ENCODE results near the gene TTLL5. TPM values are rescaled to one million over a fixed set of nuclear protein-coding genes. Genes with fewer than 3 reads are reported as not detected.

TTLL5 gene
- total and polyA plus RNA-seq, 9 of the 15 experiments (the other 6 are each of a cell fraction or from before 2014, with no cell fraction given) = 4.1 to 18.9 (median 12.6) TPM

DNA sequence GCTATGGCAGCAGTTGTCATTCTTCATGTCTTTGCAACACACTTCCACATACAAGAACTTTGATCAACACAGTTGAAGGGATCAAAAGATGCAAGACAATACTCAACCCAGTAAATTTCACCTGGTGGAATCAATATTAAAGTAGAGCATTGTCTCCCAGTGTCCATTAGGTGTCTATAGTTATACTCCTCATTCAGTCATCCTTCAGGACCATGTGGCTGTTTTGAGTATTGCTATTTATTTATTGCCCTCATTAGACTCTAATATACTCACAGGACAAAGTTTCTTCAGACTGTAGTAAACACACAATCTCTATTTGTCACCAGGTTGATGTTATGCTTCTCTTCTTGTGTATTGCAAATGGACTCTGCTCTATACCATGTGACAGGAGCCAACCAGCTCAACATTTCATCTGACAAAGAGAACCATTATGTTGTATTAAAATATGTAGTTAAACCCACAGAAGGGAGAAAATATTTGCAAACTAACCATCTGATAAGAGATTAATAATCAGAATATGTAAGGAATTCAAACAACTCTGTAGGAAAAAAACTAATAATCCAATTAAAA is 174.2 kb downstream of the TTLL5 start (continued):
- TF ChIP-seq RBM25 (IDR thresholded peaks at IDR 0.05; ENCODE audit: low read depth, low read length, severe bottlenecking) (no peak), ERF (CRISPR knock-in tag; IDR thresholded peaks at IDR 0.05) (no peak), TARDBP (IDR thresholded peaks at IDR 0.05) (no peak), MNT (conservative IDR thresholded peaks at IDR 0.05) (no peak)
- TF ChIP-seq, protein P1, sequence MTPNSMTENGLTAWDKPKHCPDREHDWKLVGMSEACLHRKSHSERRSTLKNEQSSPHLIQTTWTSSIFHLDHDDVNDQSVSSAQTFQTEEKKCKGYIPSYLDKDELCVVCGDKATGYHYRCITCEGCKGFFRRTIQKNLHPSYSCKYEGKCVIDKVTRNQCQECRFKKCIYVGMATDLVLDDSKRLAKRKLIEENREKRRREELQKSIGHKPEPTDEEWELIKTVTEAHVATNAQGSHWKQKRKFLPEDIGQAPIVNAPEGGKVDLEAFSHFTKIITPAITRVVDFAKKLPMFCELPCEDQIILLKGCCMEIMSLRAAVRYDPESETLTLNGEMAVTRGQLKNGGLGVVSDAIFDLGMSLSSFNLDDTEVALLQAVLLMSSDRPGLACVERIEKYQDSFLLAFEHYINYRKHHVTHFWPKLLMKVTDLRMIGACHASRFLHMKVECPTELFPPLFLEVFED (CRISPR knock-in tag; conservative IDR thresholded peaks at IDR 0.05) = no peak
- TF ChIP-seq, protein P2, sequence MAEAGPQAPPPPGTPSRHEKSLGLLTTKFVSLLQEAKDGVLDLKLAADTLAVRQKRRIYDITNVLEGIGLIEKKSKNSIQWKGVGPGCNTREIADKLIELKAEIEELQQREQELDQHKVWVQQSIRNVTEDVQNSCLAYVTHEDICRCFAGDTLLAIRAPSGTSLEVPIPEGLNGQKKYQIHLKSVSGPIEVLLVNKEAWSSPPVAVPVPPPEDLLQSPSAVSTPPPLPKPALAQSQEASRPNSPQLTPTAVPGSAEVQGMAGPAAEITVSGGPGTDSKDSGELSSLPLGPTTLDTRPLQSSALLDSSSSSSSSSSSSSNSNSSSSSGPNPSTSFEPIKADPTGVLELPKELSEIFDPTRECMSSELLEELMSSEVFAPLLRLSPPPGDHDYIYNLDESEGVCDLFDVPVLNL (CRISPR knock-in tag; IDR thresholded peaks at IDR 0.05; ENCODE audit: low read depth) = no peak

DNA sequence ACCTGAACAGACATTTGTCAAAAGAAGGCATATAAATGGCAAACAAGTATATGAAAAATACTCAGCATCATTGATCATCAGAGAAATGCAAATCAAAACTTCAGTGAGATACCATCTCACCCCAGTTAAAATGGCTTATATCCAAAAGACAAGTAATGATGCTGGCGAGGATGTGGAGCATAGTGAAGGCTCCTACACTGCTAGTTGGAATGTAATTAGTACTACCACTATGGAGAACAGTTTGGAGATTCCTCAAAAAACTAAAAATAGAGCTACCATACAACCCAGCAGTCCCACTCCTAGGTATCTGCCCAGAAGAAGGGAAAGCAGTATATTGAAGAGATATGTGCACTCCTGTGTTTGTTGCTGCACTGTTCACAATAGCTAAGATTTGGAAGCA is 174.7 kb downstream of the TTLL5 start:
- Histone ChIP-seq H3K79me2 (ENCODE audit: control insufficient read depth, insufficient read depth, low read length) (no peaks in the 10 kb centered on the region), H3K27me3 (ENCODE audit: control insufficient read depth in 2 of 2, insufficient read depth in 2 of 2, low read length in 2 of 2) (no peaks in the 10 kb centered on the region), H3K9ac (ENCODE audit: insufficient read depth in 1 of 2, low read depth in 2 of 2, low read length in 2 of 2) (no peak overlapping the region), H3K9me3 (replicated peaks; ENCODE audit: control insufficient read depth, insufficient read depth, low read depth, low read length) (no peaks in the 10 kb centered on the region), H3K4me2 (ENCODE audit: insufficient read depth, low read length) (no peak overlapping the region), H2AFZ (ENCODE audit: low read depth, low read length) (no peak overlapping the region), H3K4me3 (no peak overlapping the region), H4K20me1 (replicated peaks; ENCODE audit: control insufficient read depth, insufficient read depth, low read length) (no peaks in the 10 kb centered on the region), H3K36me3 (ENCODE audit: control insufficient read depth, insufficient read depth, low read length) (no peaks in the 10 kb centered on the region), H3K27ac (ENCODE audit: extremely low read depth, low read depth, low read length) (no peak overlapping the region), H3K4me1 (replicated peaks in 1 of 2; ENCODE audit: control insufficient read depth in 2 of 2, insufficient read depth in 2 of 2, low read length in 2 of 2) (peaks cover 11 to 30% of the 10 kb centered on the region in 2 experiments), H3K9me1 (ENCODE audit: control insufficient read depth, insufficient read depth, low read length) (no peaks in the 10 kb centered on the region)
- DNase-seq (ENCODE audit: extremely low read depth in 1 of 4, low spot score in 3 of 4) (no peak), FAIRE-seq (no peak), ATAC-seq (no peak)
- ChIA-PET CTCF (ENCODE audit: low intra/inter-chr PET ratio) (no interaction called here), POLR2A (no interaction called here)
- BruUV-seq (replicated peaks) = no TSS peak
- TF ChIP-seq, protein P3, sequence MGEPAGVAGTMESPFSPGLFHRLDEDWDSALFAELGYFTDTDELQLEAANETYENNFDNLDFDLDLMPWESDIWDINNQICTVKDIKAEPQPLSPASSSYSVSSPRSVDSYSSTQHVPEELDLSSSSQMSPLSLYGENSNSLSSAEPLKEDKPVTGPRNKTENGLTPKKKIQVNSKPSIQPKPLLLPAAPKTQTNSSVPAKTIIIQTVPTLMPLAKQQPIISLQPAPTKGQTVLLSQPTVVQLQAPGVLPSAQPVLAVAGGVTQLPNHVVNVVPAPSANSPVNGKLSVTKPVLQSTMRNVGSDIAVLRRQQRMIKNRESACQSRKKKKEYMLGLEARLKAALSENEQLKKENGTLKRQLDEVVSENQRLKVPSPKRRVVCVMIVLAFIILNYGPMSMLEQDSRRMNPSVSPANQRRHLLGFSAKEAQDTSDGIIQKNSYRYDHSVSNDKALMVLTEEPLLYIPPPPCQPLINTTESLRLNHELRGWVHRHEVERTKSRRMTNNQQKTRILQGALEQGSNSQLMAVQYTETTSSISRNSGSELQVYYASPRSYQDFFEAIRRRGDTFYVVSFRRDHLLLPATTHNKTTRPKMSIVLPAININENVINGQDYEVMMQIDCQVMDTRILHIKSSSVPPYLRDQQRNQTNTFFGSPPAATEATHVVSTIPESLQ (CRISPR knock-in tag; IDR thresholded peaks at IDR 0.05) = no peak
- TF ChIP-seq ATF4 (CRISPR knock-in tag; IDR thresholded peaks at IDR 0.05) (no peak), MAZ (CRISPR knock-in tag; conservative IDR thresholded peaks at IDR 0.05 in 1 of 2, IDR thresholded peaks at IDR 0.05 in 1 of 2) (no peak), RBM22 (IDR thresholded peaks at IDR 0.05; ENCODE audit: low read depth, low read length, poor library complexity, severe bottlenecking) (no peak)
- intact Hi-C loops (cut with micrococcal nuclease) = no loop called here
- 75% methylated on average over 1 of the region's 1 CpG for WGBS (ENCODE audit: insufficient coverage, low coverage, missing lambda C conversion rate)
- in situ Hi-C loops (cut with MboI) = no loop called here
